Muscle of arm (tissue), 14 donors: ENCODE measurements around the gene OGFOD3. TPM values are rescaled to one million over a fixed set of nuclear protein-coding genes. Genes with fewer than 3 reads are reported as not detected.
"Not testable (repeated sequence)": the region's sequence is repeated elsewhere in the genome, so short reads cannot be mapped to it uniquely, and the experiment has no call there.

Source experiments
- DNase-seq: peaks from one replicate; pipeline ENCODE4 v3.0.0-alpha.2; 2013
- long read RNA-seq, 11 donors: transcript quantifications; one replicate each; lab custom pipeline, GENCODE V29; 2026
- polyA plus RNA-seq, 12 donors: library from polyadenylated mRNA; unstranded; fragments of 120-200 nt; gene quantifications; one replicate each; pipeline ENCODE4 v1.2.1, GENCODE V29; 2013; ENCODE audit not compliant: insufficient read length in 12 of 12

OGFOD3 gene
- polyA plus RNA-seq, result 10 to 100 TPM in 11 of 12 donors, not detected in 1; 13.4 to 25.1 (median 18.5) TPM
- long read RNA-seq, donor 1, full-length matches to known transcripts, result 5 of 5 reads
- long read RNA-seq, donor 1, partial matches to known transcripts, result 0 of 5 reads
- long read RNA-seq, donor 1, other reads (novel, unspliced or antisense), result 0 of 5 reads
- long read RNA-seq, donor 2, full-length matches to known transcripts, result 15 of 15 reads
- long read RNA-seq, donor 2, partial matches to known transcripts, result 0 of 15 reads
- long read RNA-seq, donor 2, other reads (novel, unspliced or antisense), result 0 of 15 reads
- long read RNA-seq, donor 3, full-length matches to known transcripts, result 9 of 9 reads
- long read RNA-seq, donor 3, partial matches to known transcripts, result 0 of 9 reads
- long read RNA-seq, donor 3, other reads (novel, unspliced or antisense), result 0 of 9 reads
- long read RNA-seq, donor 4, full-length matches to known transcripts, result 8 of 8 reads
- long read RNA-seq, donor 4, partial matches to known transcripts, result 0 of 8 reads
- long read RNA-seq, donor 4, other reads (novel, unspliced or antisense), result 0 of 8 reads
- long read RNA-seq, donor 5, full-length matches to known transcripts, result 14 of 20 reads
- long read RNA-seq, donor 5, partial matches to known transcripts, result 6 of 20 reads
- long read RNA-seq, donor 5, other reads (novel, unspliced or antisense), result 0 of 20 reads
- long read RNA-seq, donor 6, full-length matches to known transcripts, result 12 of 12 reads
- long read RNA-seq, donor 6, partial matches to known transcripts, result 0 of 12 reads
- long read RNA-seq, donor 6, other reads (novel, unspliced or antisense), result 0 of 12 reads
- long read RNA-seq, donor 7, full-length matches to known transcripts, result 3 of 3 reads
- long read RNA-seq, donor 7, partial matches to known transcripts, result 0 of 3 reads
- long read RNA-seq, donor 7, other reads (novel, unspliced or antisense), result 0 of 3 reads
- long read RNA-seq, donor 8, full-length matches to known transcripts, result 14 of 14 reads
- long read RNA-seq, donor 8, partial matches to known transcripts, result 0 of 14 reads
- long read RNA-seq, donor 8, other reads (novel, unspliced or antisense), result 0 of 14 reads
- long read RNA-seq, donor 9, full-length matches to known transcripts, result 9 of 9 reads
- long read RNA-seq, donor 9, partial matches to known transcripts, result 0 of 9 reads
- long read RNA-seq, donor 9, other reads (novel, unspliced or antisense), result 0 of 9 reads
- long read RNA-seq, donor 10, full-length matches to known transcripts, result 10 of 10 reads
- long read RNA-seq, donor 10, partial matches to known transcripts, result 0 of 10 reads
- long read RNA-seq, donor 10, other reads (novel, unspliced or antisense), result 0 of 10 reads
- long read RNA-seq, donor 11, full-length matches to known transcripts, result 18 of 18 reads
- long read RNA-seq, donor 11, partial matches to known transcripts, result 0 of 18 reads
- long read RNA-seq, donor 11, other reads (novel, unspliced or antisense), result 0 of 18 reads

GRCh38 chr17:82418001-82418986 is at the start of gene OGFOD3, which contains the start of gene HEXD:
OGFOD3 (minus strand) TSS chr17:82418586; CDS start chr17:82418485, 101 bp downstream.
HEXD (plus strand) TSS chr17:82418347; CDS start chr17:82419800, 1,453 bp downstream.
- DNase-seq, result peak; percentile 77

GRCh38 chr17:82465023-82465603 is 46.7 kb upstream of the OGFOD3 start:
- no peak for DNase-seq

GRCh38 chr17:82464567-82464929 is 46.2 kb upstream of the OGFOD3 start:
- no peak for DNase-seq

GRCh38 chr17:82463925-82464566 is 45.7 kb upstream of the OGFOD3 start:
- no peak for DNase-seq

- DNase-seq, result no peak
Observed at GRCh38 chr17:82463391-82463790, 45.0 kb upstream of the OGFOD3 start.

GRCh38 chr17:82461827-82462524 is 43.6 kb upstream of the OGFOD3 start:
- DNase-seq, result no peak

- DNase-seq, result not testable (repeated sequence)
Observed at GRCh38 chr17:82459936-82460335, 41.5 kb upstream of the OGFOD3 start.

GRCh38 chr17:82458885-82459424 is 40.6 kb upstream of the OGFOD3 start:
- no peak for DNase-seq

GRCh38 chr17:82458179-82458884 is 39.9 kb upstream of the OGFOD3 start, which contains the start of gene NARF:
NARF (plus strand) TSS chr17:82458741; CDS start chr17:82458804, 63 bp downstream.
- peak; percentile 97 for DNase-seq

GRCh38 chr17:82457929-82458178 is 39.5 kb upstream of the OGFOD3 start:
- no peak for DNase-seq

- DNase-seq, result no peak
Observed at GRCh38 chr17:82457073-82457928, 38.9 kb upstream of the OGFOD3 start.

GRCh38 chr17:82453706-82454105 is 35.3 kb upstream of the OGFOD3 start:
- not testable (repeated sequence) for DNase-seq

- DNase-seq, result not testable (repeated sequence)
Observed at GRCh38 chr17:82453151-82453550, 34.8 kb upstream of the OGFOD3 start.

- no peak for DNase-seq
Observed at GRCh38 chr17:82452162-82452561, 33.8 kb upstream of the OGFOD3 start.

GRCh38 chr17:82450357-82451106 is 32.1 kb upstream of the OGFOD3 start, which contains the start of gene CYBC1:
CYBC1 (minus strand) TSS chr17:82450752; CDS start chr17:82449254, 1,498 bp downstream.
- peak; percentile 93 for DNase-seq
